SJCRH30 (cell line): ENCODE data around the gene TCEAL1. TPM values are rescaled to one million over a fixed set of nuclear protein-coding genes. Genes with fewer than 3 reads are reported as not detected.
"Not testable (repeated sequence)": the region's sequence is repeated elsewhere in the genome, so short reads cannot be mapped to it uniquely, and the experiment has no call there.

Experiments used
- DNase-seq, 2 experiments: peaks; one replicate each; pipeline ENCODE4 v3.0.0-alpha.2; 2015 to 2020
- H3K27ac ChIP-seq: fragments of 250-450 bp; sonication (Bioruptor Pico); 2 replicates; pipeline ENCODE4 v1.5.1; 2020; ENCODE audit warnings: mild to moderate bottlenecking, moderate library complexity
- H3K27me3 ChIP-seq: fragments of 250-450 bp; sonication (Bioruptor Pico); 2 replicates; pipeline ENCODE4 v1.5.1; 2020; ENCODE audit warnings: mild to moderate bottlenecking, moderate library complexity
- H3K36me3 ChIP-seq: fragments of 250-450 bp; sonication (Bioruptor Pico); 2 replicates; pipeline ENCODE4 v1.5.1; 2020; ENCODE audit warnings: mild to moderate bottlenecking, moderate library complexity
- H3K4me1 ChIP-seq: fragments of 250-450 bp; sonication (Bioruptor Pico); 2 replicates; pipeline ENCODE4 v1.5.1; 2020; ENCODE audit warnings: mild to moderate bottlenecking, moderate library complexity
- H3K4me3 ChIP-seq: fragments of 250-450 bp; sonication (Bioruptor Pico); 2 replicates; pipeline ENCODE4 v1.5.1; 2020; ENCODE audit warnings: mild to moderate bottlenecking, moderate library complexity
- H3K9me3 ChIP-seq: fragments of 250-450 bp; sonication (Bioruptor Pico); replicated peaks from 2 replicates; pipeline ENCODE4 v1.5.1; 2020; ENCODE audit warnings: mild to moderate bottlenecking, moderate library complexity
- total RNA-seq: library from RNA; depleted of rRNA; stranded (reverse); fragments of >200 nt; shearing (Covaris generic); gene quantifications from 2 replicates; pipeline ENCODE4 v1.2.3, GENCODE V29; 2014

Gene TCEAL1
- total RNA-seq, 1 experiment from 2014 or later, result 56.1 TPM

GRCh38 chrX:103651151-103651773, 22.5 kb downstream of the TCEAL1 start:
- Histone ChIP-seq H3K27ac (no peak overlapping the region), H3K4me1 (peaks cover 2% of the 10 kb centered on the region; the same call in 1 of the 2 replicates), H3K9me3 (no peaks in the 10 kb centered on the region; the same call in 1 of the 2 replicates), H3K27me3 (no peaks in the 10 kb centered on the region), H3K4me3 (no peak overlapping the region), H3K36me3 (no peaks in the 10 kb centered on the region)
- no peak for DNase-seq

- H3K4me1 ChIP-seq, result peaks cover 10% of the 10 kb centered on the region
- H3K27ac ChIP-seq, H3K36me3 ChIP-seq, H3K4me3 ChIP-seq, H3K9me3 ChIP-seq, H3K27me3 ChIP-seq: not testable (repeated sequence)
- peak in 1 of 2 experiments; percentile 20 for DNase-seq
Measured at GRCh38 chrX:103655230-103656000, 26.6 kb downstream of the TCEAL1 start.

GRCh38 chrX:103656617-103657016, 27.8 kb downstream of the TCEAL1 start:
- H3K36me3 ChIP-seq, result no peaks in the 10 kb centered on the region
- no peak for DNase-seq
- H3K4me1 ChIP-seq, result peaks cover 10% of the 10 kb centered on the region
- H3K27ac ChIP-seq, result no peak overlapping the region
- no peaks in the 10 kb centered on the region; the same call in 1 of the 2 replicates for H3K9me3 ChIP-seq
- H3K27me3 ChIP-seq, result no peaks in the 10 kb centered on the region; the same call in 1 of the 2 replicates
- H3K4me3 ChIP-seq, result no peak overlapping the region

GRCh38 chrX:103657066-103657465, 28.3 kb downstream of the TCEAL1 start:
- H3K36me3 ChIP-seq, H3K4me3 ChIP-seq, H3K9me3 ChIP-seq, H3K27ac ChIP-seq, H3K27me3 ChIP-seq, DNase-seq: not testable (repeated sequence)
- peaks cover 10% of the 10 kb centered on the region for H3K4me1 ChIP-seq

- H3K4me3 ChIP-seq, result no peak overlapping the region
- H3K9me3 ChIP-seq, result no peaks in the 10 kb centered on the region; the same call in 1 of the 2 replicates
- H3K27ac ChIP-seq, result no peak overlapping the region
- H3K27me3 ChIP-seq, result no peaks in the 10 kb centered on the region; the same call in 1 of the 2 replicates
- H3K4me1 ChIP-seq, result peaks cover 10% of the 10 kb centered on the region
- no peaks in the 10 kb centered on the region for H3K36me3 ChIP-seq
- DNase-seq, result peak in 1 of 2 experiments; percentile 20
Measured at GRCh38 chrX:103658681-103659433, 30.1 kb downstream of the TCEAL1 start.

GRCh38 chrX:103659460-103659859, 30.7 kb downstream of the TCEAL1 start:
- H3K27me3 ChIP-seq, H3K9me3 ChIP-seq, H3K36me3 ChIP-seq, DNase-seq, H3K27ac ChIP-seq, H3K4me3 ChIP-seq: not testable (repeated sequence)
- H3K4me1 ChIP-seq, result peaks cover 10% of the 10 kb centered on the region

- no peak for DNase-seq
- H3K9me3 ChIP-seq, result no peaks in the 10 kb centered on the region
- no peaks in the 10 kb centered on the region for H3K4me1 ChIP-seq
- H3K4me3 ChIP-seq, result no peak overlapping the region
- H3K27ac ChIP-seq, result no peak overlapping the region
- H3K27me3 ChIP-seq, result no peaks in the 10 kb centered on the region
- H3K36me3 ChIP-seq, result no peaks in the 10 kb centered on the region
Measured at GRCh38 chrX:103663981-103664762, 35.4 kb downstream of the TCEAL1 start.

- H3K4me3 ChIP-seq, result no peak overlapping the region
- H3K27me3 ChIP-seq, result no peaks in the 10 kb centered on the region
- no peak overlapping the region for H3K27ac ChIP-seq
- H3K9me3 ChIP-seq, result no peaks in the 10 kb centered on the region
- DNase-seq, result no peak
- H3K4me1 ChIP-seq, result no peaks in the 10 kb centered on the region
- H3K36me3 ChIP-seq, result no peaks in the 10 kb centered on the region
Measured at GRCh38 chrX:103666202-103667107, 37.7 kb downstream of the TCEAL1 start.

- H3K27ac ChIP-seq, result no peak overlapping the region
Measured at GRCh38 chrX:103669745-103670144, 41.0 kb downstream of the TCEAL1 start.

GRCh38 chrX:103674531-103675454, 46.0 kb downstream of the TCEAL1 start:
- peak in 1 of 2 experiments; percentile 26 for DNase-seq
- Histone ChIP-seq H3K27ac (no peak overlapping the region), H3K9me3 (no peaks in the 10 kb centered on the region), H3K36me3 (peaks cover 39% of the 10 kb centered on the region), H3K4me1 (no peaks in the 10 kb centered on the region), H3K4me3 (no peak overlapping the region), H3K27me3 (no peaks in the 10 kb centered on the region)

More at GRCh38 chrX:103669745-103670144, 41.0 kb downstream of the TCEAL1 start:
- no peaks in the 10 kb centered on the region for H3K36me3 ChIP-seq
- no peaks in the 10 kb centered on the region for H3K27me3 ChIP-seq
- H3K4me1 ChIP-seq, result no peaks in the 10 kb centered on the region
- DNase-seq, result no peak
- H3K9me3 ChIP-seq, result no peaks in the 10 kb centered on the region
- no peak overlapping the region for H3K4me3 ChIP-seq

- H3K4me3 ChIP-seq, result no peak overlapping the region
- H3K27ac ChIP-seq, result no peak overlapping the region
- H3K4me1 ChIP-seq, result no peaks in the 10 kb centered on the region
- H3K9me3 ChIP-seq, result no peaks in the 10 kb centered on the region
- no peak for DNase-seq
- no peaks in the 10 kb centered on the region for H3K27me3 ChIP-seq
- H3K36me3 ChIP-seq, result peaks cover 75% of the 10 kb centered on the region
Measured at GRCh38 chrX:103678199-103678993, 49.6 kb downstream of the TCEAL1 start.
